CD4-positive, alpha-beta T cell treated with Interleukin-15 for 1 hour (primary cell): ENCODE results near the gene PPIG.
"Not testable (repeated sequence)": the region's sequence is repeated elsewhere in the genome, so short reads cannot be mapped to it uniquely, and the experiment has no call there.

Experiments used
- DNase-seq: peaks from one replicate; pipeline ENCODE4 v3.0.0-alpha.2; 2020

Gene PPIG

DNA sequence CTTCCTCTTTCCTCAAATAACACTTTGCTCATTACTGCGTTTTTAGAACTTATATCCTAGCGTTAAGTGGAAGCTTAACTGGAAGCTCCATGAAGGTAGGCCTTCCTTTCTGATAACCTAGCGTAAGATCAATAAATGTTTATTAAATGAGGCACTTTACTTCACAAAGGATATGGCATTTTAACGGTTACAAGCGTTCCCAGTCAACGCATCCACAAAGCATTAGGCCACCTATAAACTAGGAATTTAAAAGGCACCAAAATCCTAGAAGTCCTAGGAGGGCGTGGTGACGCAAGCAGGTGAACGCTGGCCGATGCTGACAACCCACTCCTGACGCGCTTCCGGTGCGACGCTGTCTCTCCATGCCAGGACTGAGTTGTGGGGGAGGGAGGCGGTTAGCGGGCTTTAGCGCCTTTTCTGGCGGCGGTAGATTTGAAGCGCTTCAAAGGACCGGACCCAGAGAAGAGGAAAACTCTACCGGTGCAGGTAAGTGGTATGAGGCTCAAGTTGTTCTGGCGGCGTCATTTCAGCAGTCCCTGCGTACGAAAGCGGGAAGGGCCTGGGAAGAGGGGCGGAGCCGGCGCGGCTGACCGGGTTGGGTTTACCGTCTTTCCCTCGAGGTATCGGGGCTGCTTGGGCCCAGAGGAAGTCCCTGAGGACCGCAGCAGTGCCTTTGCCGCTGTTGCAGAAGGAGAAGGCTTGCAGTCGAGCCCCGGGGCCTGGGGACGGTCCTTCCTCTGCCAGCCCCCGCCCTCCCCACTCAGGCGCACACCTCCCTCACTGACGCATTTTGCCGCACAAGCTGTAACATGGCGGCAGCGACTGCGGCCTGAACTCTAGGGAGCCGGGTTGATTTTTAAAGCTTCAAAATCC lies at the start of gene PPIG:
Gene PPIG, plus strand, starts transcription at position 347 of the 873 bp plus-strand sequence. CDS start 19,691 bp downstream, outside the sequence.
- peak; percentile 91 for DNase-seq

DNA sequence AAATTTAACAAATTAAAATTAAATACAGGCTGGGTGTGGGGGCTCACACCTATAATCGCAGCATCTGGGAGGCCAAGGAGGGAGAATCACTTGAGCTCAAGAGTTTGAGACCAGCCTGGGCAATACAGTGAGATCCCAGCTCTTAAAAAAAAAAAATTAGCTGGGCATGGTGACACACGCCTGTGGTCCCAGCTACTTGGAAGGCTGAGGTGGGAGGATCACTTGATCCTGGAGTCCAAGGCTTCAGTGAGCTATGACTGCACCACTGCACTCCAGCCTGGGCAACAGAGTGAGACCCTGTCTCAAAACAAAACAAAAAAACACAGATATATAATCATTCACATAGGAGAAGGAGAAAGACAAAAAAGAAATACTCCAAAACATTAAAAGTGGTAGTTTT lies 44.7 kb upstream of the PPIG start:
- not testable (repeated sequence) for DNase-seq

DNA sequence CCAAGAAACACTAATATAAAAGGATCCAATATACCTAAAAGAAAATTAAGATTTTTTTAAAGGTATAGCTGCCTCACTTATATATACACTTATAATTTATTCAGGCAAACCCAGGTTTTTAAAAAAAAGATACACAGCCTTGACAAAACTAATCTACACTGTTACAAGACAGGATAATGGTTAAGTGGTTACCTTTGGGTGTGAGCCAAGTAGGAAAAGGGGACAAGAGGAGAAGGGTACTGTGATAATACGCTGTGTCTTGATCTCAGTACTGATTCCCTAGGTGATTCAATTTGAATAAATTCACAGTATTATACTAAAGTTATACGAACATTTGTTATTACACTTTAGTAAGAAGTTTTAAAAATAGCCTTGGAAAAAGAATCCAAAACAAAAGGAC lies 44.0 kb upstream of the PPIG start:
- no peak for DNase-seq

DNA sequence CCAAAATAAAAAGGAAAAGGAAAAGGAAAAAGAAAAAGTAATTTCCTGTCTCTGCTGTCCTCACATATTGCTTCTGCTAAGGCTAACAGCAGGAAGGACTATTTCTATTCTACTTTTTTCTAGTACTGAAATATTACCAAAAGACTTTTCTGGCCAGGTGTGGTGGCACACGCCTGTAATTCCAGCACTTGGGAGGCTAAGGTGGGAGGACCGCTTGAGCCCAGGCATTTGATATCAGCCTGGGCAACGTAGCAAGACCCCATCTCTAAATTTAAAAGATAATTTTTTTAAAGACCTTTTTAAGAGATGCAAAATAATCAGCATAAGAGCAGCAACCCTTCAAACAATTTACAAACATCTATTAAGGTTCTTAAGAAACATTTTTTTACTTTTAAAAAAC lies 41.7 kb upstream of the PPIG start:
- no peak for DNase-seq

DNA sequence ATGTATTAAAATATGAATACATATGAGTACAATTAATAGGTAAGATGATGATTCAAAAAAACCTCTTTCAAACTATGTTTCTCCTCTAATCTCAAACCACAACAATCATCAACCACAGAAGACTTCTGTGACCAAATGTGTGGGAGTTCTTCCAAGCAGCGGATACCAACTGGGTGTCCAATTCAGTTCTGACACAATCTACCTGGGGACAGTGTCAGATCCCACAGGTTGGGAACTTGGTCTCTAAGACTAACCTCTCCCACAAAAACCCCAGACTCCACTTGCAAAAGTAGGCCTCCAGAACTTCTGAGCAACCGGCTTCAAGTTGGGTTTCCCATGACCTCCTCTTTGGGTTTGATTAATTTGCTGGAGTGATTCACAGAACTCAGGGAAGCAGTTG lies 37.4 kb upstream of the PPIG start:
- no peak for DNase-seq

DNA sequence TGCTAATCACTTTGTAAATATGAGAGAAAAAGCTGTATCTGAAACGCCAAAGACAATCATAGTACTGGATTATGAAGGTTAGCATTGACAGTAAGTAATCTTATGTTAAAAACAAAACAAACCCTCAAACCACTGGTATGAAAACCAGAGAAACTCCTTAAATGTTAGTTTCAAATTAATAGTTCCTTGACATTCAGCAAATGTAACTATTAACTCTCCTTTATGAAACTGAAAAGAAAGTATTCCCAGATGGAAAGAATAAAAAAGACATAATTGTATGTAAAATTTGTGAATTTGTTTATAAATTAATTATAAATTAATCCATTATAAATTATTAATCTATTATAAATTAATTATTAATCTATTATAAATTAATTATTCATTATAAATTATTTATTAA lies 22.8 kb upstream of the PPIG start:
- DNase-seq: no peak

DNA sequence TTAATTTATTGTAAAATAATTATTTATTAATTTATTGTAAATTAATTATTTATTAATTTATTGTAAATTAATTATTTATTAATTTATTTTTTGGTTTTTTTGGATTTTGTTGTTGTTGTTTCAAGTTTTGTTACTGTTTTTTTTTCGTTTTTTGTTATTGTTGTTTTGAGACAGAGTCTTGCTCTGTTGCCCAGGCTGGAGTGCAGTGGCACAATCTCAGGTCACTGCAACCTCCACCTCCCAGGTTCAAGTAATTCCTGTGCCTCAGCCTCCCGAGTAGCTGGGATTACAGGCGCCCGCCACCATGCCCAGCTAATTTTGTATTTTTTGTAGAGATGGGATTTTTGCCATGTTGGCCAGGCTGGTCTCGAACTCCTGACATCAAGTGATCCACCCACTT lies 22.1 kb upstream of the PPIG start:
- not testable (repeated sequence) for DNase-seq

DNA sequence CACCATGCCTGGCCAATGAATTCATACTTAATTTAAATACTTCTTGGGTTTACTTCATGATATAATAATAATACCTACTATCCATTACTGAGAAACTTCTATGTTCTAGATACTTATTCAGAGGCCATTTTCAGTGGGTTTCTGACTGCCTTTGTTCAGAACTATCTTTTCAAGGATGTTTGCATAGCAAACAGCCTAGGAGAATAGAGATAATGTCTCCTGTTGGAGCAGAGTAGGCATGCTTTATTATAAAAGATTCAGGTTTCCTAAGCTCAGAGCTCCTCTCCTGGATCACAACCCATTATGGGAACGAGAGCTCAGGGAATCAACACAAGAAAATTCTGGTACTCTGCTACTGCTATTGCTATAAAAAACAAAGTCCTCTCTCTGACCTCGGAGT lies 21.6 kb upstream of the PPIG start:
- DNase-seq: no peak

DNA sequence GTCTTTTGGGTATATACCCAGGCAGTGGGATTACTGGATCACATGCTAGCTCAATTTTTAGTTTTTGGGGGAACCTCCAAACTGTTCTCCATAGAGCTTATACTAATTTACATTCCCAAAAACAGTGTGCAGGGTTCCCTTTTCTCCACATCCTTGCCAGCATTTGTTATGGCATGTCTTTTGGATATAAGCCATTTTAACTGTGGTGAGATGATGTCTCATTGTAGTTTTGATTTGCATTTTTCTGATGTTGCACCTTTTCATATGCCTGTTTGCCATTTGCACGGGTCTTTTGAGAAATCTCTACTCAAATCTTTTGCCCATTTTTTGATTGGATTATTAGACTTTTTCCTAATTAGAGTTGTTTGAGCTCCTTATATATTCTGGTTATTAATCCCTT lies 18.5 kb upstream of the PPIG start:
- no peak for DNase-seq

DNA sequence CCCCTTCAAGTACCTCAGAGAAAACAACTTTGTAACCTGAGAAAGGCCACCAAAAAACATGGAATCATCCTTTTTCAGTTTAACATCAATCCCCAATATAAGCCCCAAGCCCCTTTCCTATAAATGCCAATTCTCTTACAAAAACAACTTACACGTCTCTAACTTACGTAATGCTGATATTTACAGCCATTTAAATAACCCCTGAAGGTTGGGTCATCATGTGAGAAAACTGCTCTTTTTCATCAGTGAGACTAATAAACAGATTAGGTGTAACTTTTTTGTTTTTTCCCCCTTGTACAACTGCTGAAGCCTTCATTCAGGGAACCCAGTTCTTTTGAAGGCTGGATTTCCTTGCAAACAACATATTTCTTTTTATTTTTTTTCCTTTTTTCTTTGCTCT lies 14.2 kb upstream of the PPIG start:
- DNase-seq: no peak

DNA sequence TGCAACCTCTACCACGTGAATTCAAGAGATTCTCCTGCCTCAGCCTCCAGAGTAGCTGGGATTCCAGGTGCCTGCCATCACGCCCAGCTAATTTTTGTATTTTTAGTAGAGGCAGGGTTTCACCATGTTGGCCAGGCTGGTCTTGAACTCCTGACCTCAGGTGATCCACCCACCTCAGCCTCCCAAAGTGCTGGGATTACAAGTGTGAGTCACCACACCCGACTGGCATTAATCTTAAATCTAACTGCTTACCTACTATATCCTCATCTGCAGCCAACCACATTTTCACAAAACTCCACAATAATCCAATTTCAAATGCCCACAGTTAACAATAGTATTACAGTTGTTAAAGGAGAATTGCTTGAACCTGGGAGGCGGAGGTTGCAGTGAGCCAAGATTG lies 13.4 kb upstream of the PPIG start:
- not testable (repeated sequence) for DNase-seq

DNA sequence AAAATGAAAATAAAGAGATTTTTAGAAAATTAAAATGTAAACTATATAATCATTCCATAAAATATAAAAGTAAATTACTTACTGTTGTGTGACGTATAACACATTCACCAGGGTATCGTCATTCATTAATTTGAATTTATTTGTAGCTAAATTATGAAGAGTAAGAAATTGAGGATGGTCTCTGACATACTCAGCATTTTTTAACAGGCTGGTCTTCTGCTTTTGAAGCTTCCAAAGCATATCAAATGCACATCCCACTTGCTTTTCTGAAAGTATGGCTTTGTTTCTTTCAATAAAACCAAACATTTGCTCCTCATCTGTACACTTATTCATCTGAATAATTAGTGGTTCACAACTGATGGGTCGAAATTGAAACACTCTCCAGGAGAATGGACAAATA lies 12.6 kb upstream of the PPIG start:
- DNase-seq: no peak

DNA sequence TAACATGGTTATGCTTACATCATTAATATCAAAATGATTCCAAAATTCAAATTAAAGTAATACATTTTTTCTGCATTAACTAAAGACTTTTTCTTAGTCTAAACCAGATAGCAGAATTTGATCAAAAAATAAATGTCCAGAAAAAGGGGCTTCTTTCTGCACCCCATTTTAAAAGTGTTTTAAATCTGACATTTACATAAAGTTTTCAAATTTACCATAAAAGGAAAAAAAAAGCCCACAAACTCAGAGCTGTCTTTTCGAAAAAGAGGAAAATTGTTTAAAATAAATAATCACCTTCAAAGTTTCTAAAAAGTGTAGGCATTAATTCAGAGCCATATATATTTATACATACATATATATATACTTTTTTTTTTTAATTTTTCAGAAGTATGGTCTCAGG lies 12.0 kb upstream of the PPIG start:
- no peak for DNase-seq

DNA sequence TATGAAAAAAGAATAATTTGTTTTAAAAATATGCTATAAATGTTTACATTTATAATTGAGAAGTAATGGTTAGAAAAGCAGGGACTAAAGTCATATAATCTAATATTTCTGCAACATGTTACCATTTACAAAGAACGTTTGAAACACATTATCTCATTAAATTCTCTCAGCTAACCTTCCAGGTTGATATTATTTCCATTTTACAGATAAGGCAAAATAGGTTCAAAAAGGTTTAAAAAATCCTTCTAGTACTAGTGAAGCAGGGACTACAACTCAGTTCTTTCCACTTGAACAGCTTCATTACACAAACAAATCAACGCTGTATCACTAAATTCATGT lies 11.4 kb upstream of the PPIG start:
- no peak for DNase-seq

DNA sequence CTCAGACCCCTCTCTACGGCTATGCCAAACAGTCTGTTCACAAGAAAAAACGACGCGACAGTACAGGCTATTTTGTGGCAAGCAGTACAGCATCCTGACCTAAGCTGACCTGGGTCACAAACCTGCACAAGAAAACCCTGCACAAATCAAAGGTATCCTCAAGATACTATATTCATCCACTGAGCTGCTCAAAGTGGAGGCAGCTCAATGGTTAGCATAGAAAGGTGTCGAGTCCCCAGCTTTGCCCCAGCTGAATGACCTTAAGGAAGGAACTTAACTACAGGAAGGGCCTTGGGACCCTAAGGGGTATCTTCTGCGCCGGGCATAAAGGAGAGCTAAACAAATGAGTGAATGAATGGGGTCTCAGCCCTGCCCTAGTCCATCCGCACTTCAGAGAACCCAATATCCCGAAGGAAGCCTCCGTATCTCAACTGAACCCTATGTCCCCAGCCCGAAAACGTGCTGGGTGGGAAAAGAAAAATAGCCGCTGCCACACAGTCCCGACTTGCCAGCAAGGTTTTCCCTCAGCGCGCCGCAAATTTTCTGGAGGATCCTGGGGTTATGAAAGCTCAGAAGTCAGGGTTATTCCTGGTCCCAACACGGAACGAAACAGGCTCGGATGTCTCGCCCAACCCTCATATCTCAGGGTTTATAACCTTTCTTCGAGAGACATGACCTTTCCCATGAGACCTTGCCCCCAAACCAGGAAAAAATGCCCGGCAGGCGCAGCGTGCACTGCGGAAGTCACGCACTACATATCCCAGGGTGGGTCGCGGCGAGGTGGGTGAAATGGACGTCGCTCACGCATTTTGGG lies 10.8 kb upstream of the PPIG start, which contains the start of gene FASTKD1:
Gene FASTKD1, minus strand, starts transcription at position 706 of the 814 bp plus-strand sequence. CDS start 1,836 bp downstream, outside the sequence.
- DNase-seq: peak; percentile 88

DNA sequence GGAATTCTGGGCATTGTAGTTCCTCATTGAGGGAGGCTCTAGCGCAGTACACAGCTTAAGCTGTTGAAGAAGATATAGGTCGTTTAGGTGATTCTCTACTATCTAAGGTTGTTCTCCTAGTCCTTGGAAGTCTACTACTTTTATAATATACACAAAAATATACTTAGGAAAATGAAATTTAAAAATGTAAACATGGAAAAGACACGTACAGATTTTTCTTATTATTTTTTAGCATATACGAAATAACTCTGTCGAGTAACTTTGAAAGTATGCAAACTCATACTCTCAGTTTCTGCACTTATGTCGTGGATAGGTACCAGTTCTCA lies 10.2 kb upstream of the PPIG start:
- DNase-seq: no peak

DNA sequence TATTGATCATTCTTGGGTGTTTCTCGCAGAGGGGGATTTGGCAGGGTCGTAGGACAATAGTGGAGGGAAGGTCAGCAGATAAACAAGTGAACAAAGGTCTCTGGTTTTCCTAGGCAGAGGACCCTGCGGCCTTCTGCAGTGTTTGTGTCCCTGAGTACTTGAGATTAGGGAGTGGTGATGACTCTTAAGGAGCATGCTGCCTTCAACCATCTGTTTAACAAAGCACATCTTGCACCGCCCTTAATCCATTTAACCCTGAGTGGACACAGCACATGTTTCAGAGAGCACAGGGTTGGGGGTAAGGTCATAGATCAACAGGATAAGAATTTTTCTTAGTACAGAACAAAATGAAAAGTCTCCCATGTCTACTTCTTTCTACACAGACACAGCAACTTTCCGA lies 9.6 kb upstream of the PPIG start:
- not testable (repeated sequence) for DNase-seq

DNA sequence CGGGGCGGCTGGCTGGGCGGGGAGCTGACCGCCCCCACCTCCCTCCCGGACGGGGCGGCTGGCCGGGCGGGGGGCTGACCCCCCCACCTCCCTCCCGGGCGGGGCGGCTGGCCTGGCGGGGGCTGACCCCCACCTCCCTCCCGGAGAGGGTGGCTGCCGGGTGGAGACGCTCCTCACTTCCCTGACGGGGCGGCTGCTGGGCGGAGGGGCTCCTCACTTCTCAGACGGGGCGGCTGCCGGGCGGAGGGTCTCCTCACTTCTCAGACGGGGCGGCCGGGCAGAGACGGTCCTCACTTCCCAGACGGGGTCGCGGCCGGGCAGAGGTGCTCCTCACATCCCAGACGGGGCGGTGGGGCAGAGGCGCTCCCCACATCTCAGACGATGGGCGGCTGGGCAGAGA lies 8.9 kb upstream of the PPIG start:
- DNase-seq: not testable (repeated sequence)

DNA sequence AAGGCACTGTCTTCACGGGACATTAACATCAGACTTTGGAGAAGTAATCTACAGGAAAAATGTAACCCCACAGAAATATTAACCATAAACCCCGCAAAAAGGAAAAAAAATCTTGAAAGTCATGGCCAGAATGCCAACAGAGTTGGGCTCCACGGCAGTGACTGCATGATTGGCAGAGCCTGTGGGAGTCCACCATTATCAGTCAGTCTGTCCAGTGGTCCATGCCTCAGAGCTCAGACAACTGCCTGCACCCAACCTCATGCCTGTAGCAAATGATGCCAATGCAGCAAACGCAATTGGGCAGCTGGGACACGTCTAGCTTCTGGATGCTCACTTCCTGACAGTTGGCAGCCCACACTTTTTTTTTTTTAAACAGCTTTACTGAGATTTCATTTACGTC lies 5.1 kb upstream of the PPIG start:
- DNase-seq: no peak

DNA sequence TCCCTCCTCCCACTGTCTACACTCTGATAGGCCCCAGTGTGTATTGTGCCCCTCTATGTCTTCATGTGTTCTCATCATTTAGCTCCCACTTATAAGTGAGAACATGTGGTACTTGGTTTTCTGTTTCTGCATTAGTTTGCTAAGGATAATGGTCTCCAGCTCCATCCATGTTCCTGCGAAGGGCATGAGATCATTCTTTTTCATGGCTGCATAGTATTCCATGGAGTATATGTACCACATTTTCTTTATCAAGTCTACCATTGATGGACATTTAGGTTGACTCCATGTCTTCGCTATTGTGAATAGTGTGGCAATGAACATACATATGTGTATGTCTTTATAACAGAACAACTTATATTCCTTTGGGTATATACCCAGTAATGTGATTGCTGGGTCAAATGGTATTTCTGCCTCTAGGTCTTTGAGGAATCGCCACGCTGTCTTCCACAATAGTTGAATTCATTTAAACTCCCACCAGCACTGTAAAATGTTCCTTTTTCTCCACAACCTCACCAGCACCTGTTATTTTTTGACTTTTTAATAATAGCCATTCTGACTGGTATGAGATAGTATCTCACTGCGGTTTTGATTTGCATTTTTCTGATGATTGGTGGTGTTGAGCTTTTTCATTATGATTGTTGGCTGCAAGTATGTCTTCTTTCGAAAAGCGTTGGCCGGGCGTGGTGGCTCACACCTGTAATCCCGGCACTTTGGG lies 1.4 kb upstream of the PPIG start:
- not testable (repeated sequence) for DNase-seq

DNA sequence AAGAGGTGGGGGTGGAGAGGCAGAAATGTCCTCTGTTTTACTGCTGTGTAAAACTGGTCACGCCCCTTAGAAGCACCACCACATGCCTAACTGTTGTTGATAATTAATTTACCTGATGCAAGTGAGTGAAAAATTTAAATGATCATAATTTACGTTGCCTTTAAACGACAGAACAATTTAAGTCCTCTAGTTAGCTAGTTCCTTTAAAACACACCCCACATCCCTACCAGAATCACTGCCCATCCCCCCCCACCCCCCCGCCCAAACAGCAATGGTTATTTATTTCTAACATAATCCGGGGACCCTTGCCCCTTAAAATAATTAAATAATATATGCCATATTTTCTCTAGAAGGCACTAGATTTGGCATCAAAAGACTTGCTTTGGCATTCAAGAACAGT lies 633 bp upstream of the PPIG start:
- no peak for DNase-seq

DNA sequence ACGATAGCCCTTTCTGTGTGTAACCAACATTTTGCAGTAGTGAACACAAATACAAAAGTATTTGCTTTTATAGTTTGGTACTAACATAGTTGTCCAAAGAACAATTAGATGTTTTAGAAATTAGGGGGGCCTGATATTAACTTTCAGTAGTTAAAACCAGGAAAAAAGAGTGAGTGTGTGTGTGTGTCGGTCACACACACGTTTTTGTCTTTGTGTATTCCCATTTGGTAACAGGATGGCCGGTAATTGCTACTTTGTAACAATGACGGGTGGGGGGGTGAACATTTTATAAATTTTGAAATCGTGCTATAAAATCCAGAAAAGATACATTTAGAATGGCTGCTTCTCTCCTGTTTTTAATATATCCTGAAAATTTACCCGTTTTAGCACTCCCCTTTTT lies 1.5 kb downstream of the PPIG start:
- no peak for DNase-seq

DNA sequence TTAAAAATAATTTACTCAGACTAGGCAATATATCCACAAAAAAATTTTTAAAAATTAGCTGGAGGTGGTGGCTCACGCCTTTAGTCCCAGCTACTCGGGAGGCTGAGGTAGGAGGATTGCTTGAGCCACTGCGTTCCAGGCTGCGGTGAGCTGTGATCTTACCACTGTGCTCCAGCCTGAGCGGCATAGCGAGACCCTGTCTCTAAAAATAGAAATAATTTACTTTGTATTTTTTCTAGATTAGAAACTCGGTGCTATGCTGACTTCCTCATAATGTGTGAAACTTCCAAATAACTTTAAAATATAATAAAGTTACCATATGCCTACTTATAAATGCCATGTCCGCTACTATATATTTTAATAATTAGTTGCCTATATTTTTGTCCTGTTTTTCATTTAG lies 6.7 kb downstream of the PPIG start:
- DNase-seq: no peak

DNA sequence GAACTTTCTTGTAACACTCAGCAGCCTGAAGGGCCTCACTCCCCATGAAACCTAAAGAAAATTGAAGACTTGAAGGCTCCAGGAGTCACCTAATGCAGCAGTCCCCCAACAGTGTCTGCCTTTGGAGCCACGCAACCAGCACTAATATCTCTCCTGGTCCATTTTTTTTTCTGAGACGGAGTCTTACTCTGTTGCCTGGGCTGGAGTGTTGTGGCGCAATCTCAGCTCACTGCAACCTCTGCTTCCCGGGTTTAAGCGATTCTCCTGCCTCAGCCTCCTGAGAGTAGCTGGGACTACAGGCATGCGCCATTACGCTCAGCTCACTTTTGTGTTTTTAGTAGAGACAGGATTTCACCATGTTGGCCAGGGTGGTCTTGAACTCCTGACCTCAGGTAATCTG lies 12.4 kb downstream of the PPIG start:
- not testable (repeated sequence) for DNase-seq
